ENCODE measurements around the gene DSE. TPM values are rescaled to one million over a fixed set of nuclear protein-coding genes. Genes with fewer than 3 reads are reported as not detected.

DSE gene
- polyA plus RNA-seq, 1 donor from 2014 or later = 15.0 TPM

GRCh38 chr6:116409756-116410155, 39.0 kb downstream of the DSE start:
- TF ChIP-seq EZH2 (IDR thresholded peaks at IDR 0.05; ENCODE audit: borderline replicate concordance, insufficient read depth, low read length, poor library complexity, severe bottlenecking) (no peak), CTCF (IDR thresholded peaks at IDR 0.05; ENCODE audit: poor library complexity, severe bottlenecking) (no peak), TAF1 (IDR thresholded peaks at IDR 0.05; ENCODE audit: low read depth) (no peak), POLR2AphosphoS5 (IDR thresholded peaks at IDR 0.05) (no peak), MXI1 (conservative IDR thresholded peaks at IDR 0.05; ENCODE audit: poor library complexity, severe bottlenecking) (no peak), EP300 (conservative IDR thresholded peaks at IDR 0.05; ENCODE audit: poor library complexity, severe bottlenecking) (no peak), REST (IDR thresholded peaks at IDR 0.05; ENCODE audit: borderline replicate concordance) (no peak), RAD21 (conservative IDR thresholded peaks at IDR 0.05) (no peak), SMC3 (conservative IDR thresholded peaks at IDR 0.05; ENCODE audit: poor library complexity) (no peak)

GRCh38 chr6:116411284-116411623, 40.5 kb downstream of the DSE start:
- no peak overlapping the region for H2AFZ ChIP-seq (ENCODE audit: low read depth, low read length)
- no peak overlapping the region for H3K27ac ChIP-seq (ENCODE audit: low read length)
- H3K9me2 ChIP-seq (ENCODE audit: insufficient read depth, low read length) = no peaks in the 10 kb centered on the region
- TF ChIP-seq RAD21 (conservative IDR thresholded peaks at IDR 0.05) (no peak), TAF1 (IDR thresholded peaks at IDR 0.05; ENCODE audit: low read depth) (no peak), POLR2AphosphoS5 (IDR thresholded peaks at IDR 0.05) (no peak), CTCF (IDR thresholded peaks at IDR 0.05; ENCODE audit: poor library complexity, severe bottlenecking) (no peak), EP300 (conservative IDR thresholded peaks at IDR 0.05; ENCODE audit: poor library complexity, severe bottlenecking) (no peak), SMC3 (conservative IDR thresholded peaks at IDR 0.05; ENCODE audit: poor library complexity) (no peak), MXI1 (conservative IDR thresholded peaks at IDR 0.05; ENCODE audit: poor library complexity, severe bottlenecking) (no peak)
- H3K36me3 ChIP-seq (ENCODE audit: insufficient read depth, low read length) = no peaks in the 10 kb centered on the region
- no peaks in the 10 kb centered on the region for H3K27me3 ChIP-seq (ENCODE audit: insufficient read depth, low read depth, low read length)
- H3K4me3 ChIP-seq (ENCODE audit: low read length) = no peak overlapping the region
- H3K9me3 ChIP-seq (ENCODE audit: low read length) = no peaks in the 10 kb centered on the region
- no peaks in the 10 kb centered on the region for H4K20me1 ChIP-seq (ENCODE audit: insufficient read depth)
- no peak overlapping the region for H3K9ac ChIP-seq (ENCODE audit: low read length)
- no peaks in the 10 kb centered on the region for H3K79me2 ChIP-seq (replicated peaks; ENCODE audit: insufficient read depth, low read length)
- H3F3A ChIP-seq (ENCODE audit: insufficient read depth, low read length, poor library complexity, severe bottlenecking) = no peaks in the 10 kb centered on the region
- H3K4me2 ChIP-seq (ENCODE audit: low read length) = no peak overlapping the region

More at GRCh38 chr6:116409756-116410155, 39.0 kb downstream of the DSE start:
- Histone ChIP-seq H3K27me3 (ENCODE audit: insufficient read depth, low read depth, low read length) (no peaks in the 10 kb centered on the region), H3K4me3 (ENCODE audit: low read length) (no peak overlapping the region), H3K9me2 (ENCODE audit: insufficient read depth, low read length) (no peaks in the 10 kb centered on the region), H3K9me3 (ENCODE audit: low read length) (no peaks in the 10 kb centered on the region), H3K36me3 (ENCODE audit: insufficient read depth, low read length) (no peaks in the 10 kb centered on the region), H4K20me1 (ENCODE audit: insufficient read depth) (no peaks in the 10 kb centered on the region), H3K9ac (ENCODE audit: low read length) (no peak overlapping the region), H2AFZ (ENCODE audit: low read depth, low read length) (no peak overlapping the region), H3K27ac (ENCODE audit: low read length) (no peak overlapping the region), H3F3A (ENCODE audit: insufficient read depth, low read length, poor library complexity, severe bottlenecking) (no peaks in the 10 kb centered on the region), H3K79me2 (replicated peaks; ENCODE audit: insufficient read depth, low read length) (no peaks in the 10 kb centered on the region), H3K4me2 (ENCODE audit: low read length) (no peak overlapping the region)

Data from neural cell (in vitro differentiated cells).